ENCODE data around the gene CIDEB. TPM values are rescaled to one million over a fixed set of nuclear protein-coding genes. Genes with fewer than 3 reads are reported as not detected.
A peak's percentile ranks its signal among the peaks of the same experiment; 100 is the strongest.

CIDEB gene
- total and polyA plus RNA-seq, 2 donors from 2014 or later = 22.4 to 49.7 TPM

- no peak overlapping the region for H3K27ac ChIP-seq (ENCODE audit: low read depth in 2 of 2, low read length in 2 of 2)
- no peak overlapping the region for H3K4me3 ChIP-seq (ENCODE audit: low read length in 3 of 3)
- peaks cover 0 to 7% (median 7%) of the 10 kb centered on the region in 3 donors for H3K36me3 ChIP-seq (ENCODE audit: control insufficient read depth in 2 of 3, insufficient read depth in 3 of 3, low read length in 3 of 3)
- no peaks in the 10 kb centered on the region for H3K9me3 ChIP-seq (ENCODE audit: control insufficient read depth in 2 of 3, insufficient read depth in 1 of 3, low read length in 3 of 3)
- TF ChIP-seq CTCF (IDR thresholded peaks at IDR 0.05; ENCODE audit: borderline replicate concordance, extremely low read depth, insufficient read depth) = no peak
- FAIRE-seq = no peak
- H3K9ac ChIP-seq (ENCODE audit: low read length in 3 of 3) = no peak overlapping the region
- DNase-seq = peak in 1 of 5 donors; percentile 62
- no peaks in the 10 kb centered on the region for H3K27me3 ChIP-seq (ENCODE audit: control insufficient read depth, insufficient read depth, low read length)
- peaks cover 0 to 10% (median 0%) of the 10 kb centered on the region in 3 donors for H3K4me1 ChIP-seq (ENCODE audit: control insufficient read depth in 2 of 3, insufficient read depth in 2 of 3, low read depth in 1 of 3, low read length in 3 of 3)
- intact Hi-C loops (cut with DNase I) = no loop called here
Measured at GRCh38 chr14:24267516-24267915, 40.3 kb downstream of the CIDEB start.

- Histone ChIP-seq H3K9me3 (ENCODE audit: control insufficient read depth in 2 of 3, insufficient read depth in 1 of 3, low read length in 3 of 3) (no peaks in the 10 kb centered on the region), H3K4me3 (ENCODE audit: low read length in 3 of 3) (no peak overlapping the region), H3K4me1 (ENCODE audit: control insufficient read depth in 2 of 3, insufficient read depth in 2 of 3, low read depth in 1 of 3, low read length in 3 of 3) (peaks cover 0 to 6% (median 0%) of the 10 kb centered on the region in 3 donors), H3K27ac (ENCODE audit: low read depth in 2 of 2, low read length in 2 of 2) (no peak overlapping the region), H3K36me3 (ENCODE audit: control insufficient read depth in 2 of 3, insufficient read depth in 3 of 3, low read length in 3 of 3) (peaks cover 0 to 7% (median 7%) of the 10 kb centered on the region in 3 donors), H3K9ac (ENCODE audit: low read length in 3 of 3) (no peak overlapping the region), H3K27me3 (ENCODE audit: control insufficient read depth, insufficient read depth, low read length) (no peaks in the 10 kb centered on the region)
- FAIRE-seq (no peak), DNase-seq (peak in 1 of 5 donors; percentile 67)
- intact Hi-C loops (cut with DNase I) = no loop called here
- no peak for TF ChIP-seq CTCF (IDR thresholded peaks at IDR 0.05; ENCODE audit: borderline replicate concordance, extremely low read depth, insufficient read depth)
Measured at GRCh38 chr14:24266344-24267244, 41.2 kb downstream of the CIDEB start.

- no peak overlapping the region for H3K4me3 ChIP-seq (ENCODE audit: low read length in 3 of 3)
- peaks cover 0 to 7% (median 7%) of the 10 kb centered on the region in 3 donors for H3K36me3 ChIP-seq (ENCODE audit: control insufficient read depth in 2 of 3, insufficient read depth in 3 of 3, low read length in 3 of 3)
- no peak for FAIRE-seq
- H3K4me1 ChIP-seq (ENCODE audit: control insufficient read depth in 2 of 3, insufficient read depth in 2 of 3, low read depth in 1 of 3, low read length in 3 of 3) = no peaks in the 10 kb centered on the region
- intact Hi-C loops (cut with DNase I) = no loop called here
- H3K27me3 ChIP-seq (ENCODE audit: control insufficient read depth, insufficient read depth, low read length) = no peaks in the 10 kb centered on the region
- H3K9ac ChIP-seq (ENCODE audit: low read length in 3 of 3) = no peak overlapping the region
- TF ChIP-seq CTCF (IDR thresholded peaks at IDR 0.05; ENCODE audit: borderline replicate concordance, extremely low read depth, insufficient read depth) = no peak
- H3K27ac ChIP-seq (ENCODE audit: low read depth in 2 of 2, low read length in 2 of 2) = no peak overlapping the region
- peak in 2 of 5 donors; percentile 26 to 58 for DNase-seq
- H3K9me3 ChIP-seq (ENCODE audit: control insufficient read depth in 2 of 3, insufficient read depth in 1 of 3, low read length in 3 of 3) = no peaks in the 10 kb centered on the region
Measured at GRCh38 chr14:24264298-24264697, 43.5 kb downstream of the CIDEB start.

Data from kidney (tissue), 14 donors.